HG03521 (cell line): Measurements from ENCODE around the gene BTBD2.

Experiments
- ATAC-seq: cut with Tn5 transposase; IDR thresholded peaks from one replicate; pipeline ENCODE4 v1.9.1; 2021; ENCODE audit warnings: mild to moderate bottlenecking, moderate library complexity; ENCODE audit not compliant: unreplicated experiment

The BTBD2 gene

GRCh38 chr19:2050991-2051772 is 35.7 kb upstream of the BTBD2 start, which contains the start of gene MKNK2:
Gene MKNK2, minus strand, starts transcription at chr19:2051244. Its CDS starts 393 bp downstream, at chr19:2050851.
- ATAC-seq, result peak; percentile 59

GRCh38 chr19:2050349-2050990 is 35.0 kb upstream of the BTBD2 start:
- ATAC-seq, result peak; percentile 5

- ATAC-seq, result peak; percentile 5
These were observed 34.3 kb upstream of the BTBD2 start for GRCh38 chr19:2049741-2050348.

DNA sequence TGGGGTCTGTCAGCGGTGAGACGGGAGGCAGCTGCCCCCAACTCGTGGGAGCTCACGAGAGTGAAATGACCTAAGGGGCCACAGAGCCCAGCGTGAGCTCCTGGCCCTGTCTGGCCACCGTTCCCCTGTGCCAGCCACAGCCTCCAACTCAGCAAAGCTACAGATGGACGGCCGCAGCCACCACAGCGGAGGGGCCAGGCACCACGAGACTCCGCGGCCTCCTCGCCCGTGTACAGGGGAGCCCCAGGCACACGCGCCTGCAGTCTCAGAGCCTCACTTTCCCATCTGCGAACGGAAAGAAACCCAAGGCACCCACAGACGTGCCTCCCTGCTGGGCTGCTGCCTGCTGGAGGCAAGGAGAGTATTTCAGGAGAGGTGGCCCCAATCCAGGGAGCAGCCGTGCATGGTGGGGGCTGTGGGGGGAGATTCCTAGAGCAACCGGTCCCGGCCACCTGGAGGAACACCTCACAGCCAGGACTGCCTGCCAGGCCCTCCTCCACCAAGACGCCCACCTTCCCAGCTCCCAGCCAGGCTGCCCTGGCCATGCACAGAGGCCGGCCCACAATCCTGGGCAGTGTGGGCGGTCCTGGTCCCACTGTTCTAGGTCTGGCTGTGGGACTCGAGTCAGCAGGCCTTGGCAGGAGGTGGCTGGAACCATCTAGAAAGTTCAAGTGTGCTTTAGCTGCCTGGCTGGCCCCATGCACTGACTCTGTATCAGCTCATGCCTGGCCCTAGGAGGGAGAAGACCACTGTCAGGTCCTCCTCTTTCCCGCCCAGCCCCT is 33.6 kb upstream of the BTBD2 start:
- ATAC-seq, result no peak

- ATAC-seq, result no peak
These were observed 32.8 kb upstream of the BTBD2 start for GRCh38 chr19:2048104-2048958.

DNA sequence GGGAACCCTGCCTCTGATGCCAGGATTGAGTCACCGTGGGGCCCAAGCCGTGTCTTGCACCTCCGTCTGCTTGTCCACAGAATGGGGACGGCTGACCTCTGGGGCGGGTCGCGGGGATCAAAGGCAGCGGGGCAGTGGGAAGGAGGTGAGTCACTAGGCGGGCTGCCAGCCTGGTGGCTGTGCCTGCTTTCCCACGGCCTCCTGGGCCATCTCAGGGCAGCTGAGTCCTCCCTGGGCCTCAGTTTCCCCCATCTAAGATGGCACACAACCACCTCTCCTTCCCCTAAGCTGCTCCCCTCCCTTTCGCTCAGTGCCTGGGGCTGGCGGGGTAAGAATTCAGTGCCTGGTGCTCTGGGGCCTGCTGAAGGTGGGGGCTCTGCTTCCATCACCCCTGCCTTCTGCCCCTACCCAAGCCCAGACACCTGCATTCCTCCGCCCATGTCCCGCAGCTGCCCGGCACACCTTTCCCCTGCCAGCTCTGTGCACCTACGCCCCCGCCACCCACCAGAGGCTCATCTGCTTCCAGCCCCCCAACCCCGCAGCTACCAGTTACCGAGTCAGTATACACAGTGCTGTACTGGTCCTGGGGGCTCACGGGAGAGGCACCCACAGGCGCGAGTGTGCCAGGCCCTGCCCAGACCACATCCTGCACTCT is 32.1 kb upstream of the BTBD2 start:
- ATAC-seq, result no peak

GRCh38 chr19:2047076-2047448 is 31.5 kb upstream of the BTBD2 start:
- no peak for ATAC-seq

DNA sequence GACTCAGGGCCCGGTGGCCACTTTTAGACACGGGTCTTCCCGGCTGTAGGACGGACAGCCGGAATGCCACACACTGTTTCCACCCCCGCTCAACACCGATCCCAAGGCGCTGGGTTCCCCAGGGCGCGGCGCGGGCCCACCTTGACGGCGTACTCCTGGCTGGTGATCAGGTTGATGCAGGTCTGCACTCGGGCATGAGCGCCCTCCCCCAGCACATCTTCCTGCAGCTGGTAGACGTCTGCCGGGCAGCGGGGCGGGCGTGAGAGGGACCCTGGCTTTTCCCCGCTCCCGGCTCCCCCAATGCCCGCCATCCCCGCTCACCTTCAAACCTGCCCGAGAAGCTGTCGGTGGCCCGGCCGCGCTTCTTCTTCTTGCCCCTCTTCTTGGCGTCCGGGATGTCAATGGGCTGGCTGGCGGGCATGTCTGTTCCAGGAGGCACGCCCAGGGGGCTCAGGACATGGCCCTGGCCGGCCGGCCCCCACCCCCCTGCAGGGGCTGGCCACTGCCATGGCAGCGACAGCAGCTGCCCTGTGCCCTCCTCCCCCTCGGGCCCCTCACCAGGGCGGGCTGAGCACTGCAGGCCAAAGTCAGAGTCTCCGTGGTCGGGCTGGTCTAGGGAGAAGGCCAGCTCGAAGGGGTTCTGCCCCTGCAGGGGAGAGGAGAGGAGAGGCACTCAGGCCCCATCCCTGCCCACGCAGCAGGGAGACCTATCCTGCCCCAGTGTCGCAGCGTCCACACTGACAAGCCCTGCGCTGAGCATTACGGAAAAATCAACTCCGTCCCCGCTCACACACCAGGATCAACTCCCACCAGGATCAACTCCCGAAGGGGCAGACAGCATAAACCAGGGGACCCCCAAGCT is 30.8 kb upstream of the BTBD2 start:
- ATAC-seq, result no peak

- ATAC-seq, result no peak
These were observed 30.1 kb upstream of the BTBD2 start for GRCh38 chr19:2045501-2046045.

DNA sequence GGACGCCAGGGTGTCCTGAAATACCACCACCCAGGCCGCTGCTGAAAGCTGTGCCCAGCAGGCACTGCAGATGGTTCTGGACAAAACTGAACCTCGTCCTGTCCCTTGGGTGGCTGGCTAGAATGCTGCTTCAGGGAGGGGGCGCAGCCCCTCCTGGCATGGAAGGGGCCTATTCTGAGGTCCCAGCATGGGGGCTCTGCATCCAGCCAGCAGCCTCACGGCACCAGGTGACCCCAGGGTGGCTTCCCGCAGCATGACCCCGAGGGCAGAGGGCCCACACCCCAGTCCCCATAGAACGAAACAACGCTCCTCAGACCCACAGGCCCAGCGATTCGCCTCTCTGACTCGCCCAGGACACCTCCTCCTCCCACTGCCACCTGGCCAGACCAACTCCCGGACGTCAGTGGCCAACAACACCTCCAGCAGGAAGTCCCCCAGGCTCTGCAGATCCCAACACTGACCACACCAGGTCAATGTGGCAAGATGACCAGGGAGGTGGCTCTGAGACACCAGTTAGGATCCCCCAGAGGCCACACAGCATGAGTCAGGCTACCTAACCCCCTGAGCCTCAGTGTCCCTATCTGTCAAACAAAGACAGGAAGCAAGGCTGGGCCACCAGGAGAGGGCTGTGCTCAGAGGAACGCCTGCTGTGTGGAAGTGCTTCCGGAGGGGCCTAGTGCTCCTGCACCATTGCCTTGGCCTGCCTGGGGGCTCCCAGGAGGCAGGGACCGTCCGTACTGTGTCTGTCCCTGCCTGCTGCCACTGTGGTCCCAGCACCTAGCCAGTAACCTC is 29.4 kb upstream of the BTBD2 start:
- no peak for ATAC-seq

DNA sequence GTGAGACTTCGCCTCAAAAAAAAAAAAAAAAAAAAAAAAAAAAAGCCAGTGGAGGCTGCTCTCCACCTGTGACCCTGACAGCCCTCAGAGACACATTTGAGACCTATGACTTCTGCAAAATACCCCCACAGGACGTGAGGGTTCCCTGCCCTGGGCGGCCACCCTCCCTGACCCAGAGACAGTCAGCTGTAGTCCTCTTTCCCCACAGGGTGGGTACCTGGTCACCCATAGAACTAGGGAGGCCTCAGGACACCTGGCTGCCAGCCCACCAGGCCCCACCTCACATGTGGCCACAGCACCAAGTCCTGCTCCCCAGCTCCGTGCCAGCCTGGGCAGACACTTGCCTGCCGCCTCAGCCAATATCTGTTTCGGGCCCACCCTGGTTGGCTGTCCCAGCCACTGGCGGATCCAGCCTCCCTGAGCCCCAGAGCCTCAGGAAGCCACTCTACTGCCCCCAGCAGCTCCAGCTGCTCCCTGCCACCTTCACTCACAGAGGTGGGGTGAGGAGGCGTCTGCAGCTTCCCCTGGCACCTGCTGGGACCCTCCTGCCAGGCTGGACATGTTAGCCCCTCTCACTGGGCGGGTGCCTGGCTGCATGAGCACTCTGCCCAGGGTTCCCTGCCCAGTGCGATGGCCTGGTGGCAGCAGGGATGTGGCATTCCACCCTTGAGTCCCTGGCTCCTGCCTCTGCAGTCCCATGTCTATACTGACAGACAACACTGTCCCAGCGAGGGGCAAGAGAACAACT is 28.6 kb upstream of the BTBD2 start:
- no peak for ATAC-seq

DNA sequence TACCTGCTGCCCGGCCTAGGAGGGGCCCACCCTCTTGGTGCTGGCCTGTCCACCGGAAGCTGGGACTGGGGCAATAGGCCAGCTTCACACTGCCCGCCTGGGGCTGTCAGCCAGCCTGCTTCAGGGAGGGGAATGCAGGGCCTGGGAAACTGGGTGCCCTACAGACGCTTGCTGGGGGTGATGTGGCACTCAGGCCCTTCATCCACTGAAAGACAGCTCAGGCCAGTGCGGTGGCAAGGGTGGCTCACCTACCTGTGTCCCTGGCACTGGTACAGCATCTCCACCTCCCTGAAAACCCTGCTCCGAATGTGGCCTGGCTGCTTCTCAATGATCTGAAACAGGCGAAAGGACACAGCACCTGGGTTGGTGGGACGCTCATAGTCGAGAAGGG is 27.7 kb upstream of the BTBD2 start:
- ATAC-seq, result no peak

GRCh38 chr19:2042485-2043250 is 27.2 kb upstream of the BTBD2 start:
- no peak for ATAC-seq

GRCh38 chr19:2041683-2042484 is 26.4 kb upstream of the BTBD2 start:
- peak; percentile 80 for ATAC-seq

DNA sequence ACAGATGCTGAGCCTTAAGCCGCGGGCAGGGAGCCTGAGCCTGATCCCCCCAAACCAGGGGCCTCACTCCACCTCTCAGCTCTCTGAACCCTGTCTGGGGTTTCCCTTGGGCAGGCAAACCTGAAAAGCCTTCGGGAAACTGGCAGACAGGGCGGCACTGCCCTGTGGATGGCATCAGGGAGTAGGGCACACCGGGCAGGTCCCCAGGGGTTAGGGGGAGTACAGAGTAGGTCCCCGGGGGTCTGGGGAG is 25.8 kb upstream of the BTBD2 start:
- ATAC-seq, result no peak
